ENCODE results near the gene AAK1.

Gene AAK1

DNA sequence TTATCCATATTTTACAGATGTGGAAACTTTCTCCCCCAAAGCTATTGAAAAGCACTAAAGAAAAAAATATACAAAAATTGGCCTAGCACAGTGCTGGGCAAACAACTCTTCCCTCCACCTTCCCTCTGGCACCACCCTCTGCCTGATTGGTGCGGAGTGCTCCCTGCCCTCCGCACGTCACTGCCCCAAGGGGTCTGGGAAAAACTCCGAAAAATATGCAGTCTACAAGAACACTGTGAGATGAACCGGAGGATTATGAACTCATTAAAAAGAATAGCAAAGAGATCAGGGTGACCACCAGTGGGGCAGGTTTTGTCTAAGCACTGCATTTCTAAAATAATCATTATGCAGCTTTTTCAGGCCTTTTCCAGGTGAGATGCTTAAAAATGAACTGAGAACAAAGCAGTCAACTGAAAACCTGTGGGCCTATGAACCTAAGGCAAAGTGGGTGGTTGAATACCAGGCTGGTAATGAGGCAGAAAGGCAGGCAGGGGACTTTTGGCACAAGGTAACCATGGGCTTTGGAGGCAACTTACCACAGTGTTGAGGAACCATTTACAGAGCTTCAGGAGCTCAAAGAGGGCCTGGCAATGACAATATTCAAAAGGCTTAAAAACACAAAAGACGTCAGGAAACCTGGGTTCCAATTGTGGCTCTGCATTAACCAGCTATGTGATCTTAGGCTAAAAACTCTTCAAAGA is 57.5 kb downstream of the AAK1 start:
- DNase-seq (ENCODE audit: extremely low spot score): no peak
- ChIA-PET POLR2A (no interaction called here), CTCF (interaction anchor here (0.7 to 13.7 kb wide), 9 partner anchors 10 to 138 kb away, joined by 3 to 195 read pairs (median 8); partner anchors contain the start of gene AAK1)
- TF ChIP-seq, protein P1, sequence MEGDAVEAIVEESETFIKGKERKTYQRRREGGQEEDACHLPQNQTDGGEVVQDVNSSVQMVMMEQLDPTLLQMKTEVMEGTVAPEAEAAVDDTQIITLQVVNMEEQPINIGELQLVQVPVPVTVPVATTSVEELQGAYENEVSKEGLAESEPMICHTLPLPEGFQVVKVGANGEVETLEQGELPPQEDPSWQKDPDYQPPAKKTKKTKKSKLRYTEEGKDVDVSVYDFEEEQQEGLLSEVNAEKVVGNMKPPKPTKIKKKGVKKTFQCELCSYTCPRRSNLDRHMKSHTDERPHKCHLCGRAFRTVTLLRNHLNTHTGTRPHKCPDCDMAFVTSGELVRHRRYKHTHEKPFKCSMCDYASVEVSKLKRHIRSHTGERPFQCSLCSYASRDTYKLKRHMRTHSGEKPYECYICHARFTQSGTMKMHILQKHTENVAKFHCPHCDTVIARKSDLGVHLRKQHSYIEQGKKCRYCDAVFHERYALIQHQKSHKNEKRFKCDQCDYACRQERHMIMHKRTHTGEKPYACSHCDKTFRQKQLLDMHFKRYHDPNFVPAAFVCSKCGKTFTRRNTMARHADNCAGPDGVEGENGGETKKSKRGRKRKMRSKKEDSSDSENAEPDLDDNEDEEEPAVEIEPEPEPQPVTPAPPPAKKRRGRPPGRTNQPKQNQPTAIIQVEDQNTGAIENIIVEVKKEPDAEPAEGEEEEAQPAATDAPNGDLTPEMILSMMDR (IDR thresholded peaks at IDR 0.05; ENCODE audit: control extremely low read depth, extremely low read depth, low read depth, missing control alignments): no peak

DNA sequence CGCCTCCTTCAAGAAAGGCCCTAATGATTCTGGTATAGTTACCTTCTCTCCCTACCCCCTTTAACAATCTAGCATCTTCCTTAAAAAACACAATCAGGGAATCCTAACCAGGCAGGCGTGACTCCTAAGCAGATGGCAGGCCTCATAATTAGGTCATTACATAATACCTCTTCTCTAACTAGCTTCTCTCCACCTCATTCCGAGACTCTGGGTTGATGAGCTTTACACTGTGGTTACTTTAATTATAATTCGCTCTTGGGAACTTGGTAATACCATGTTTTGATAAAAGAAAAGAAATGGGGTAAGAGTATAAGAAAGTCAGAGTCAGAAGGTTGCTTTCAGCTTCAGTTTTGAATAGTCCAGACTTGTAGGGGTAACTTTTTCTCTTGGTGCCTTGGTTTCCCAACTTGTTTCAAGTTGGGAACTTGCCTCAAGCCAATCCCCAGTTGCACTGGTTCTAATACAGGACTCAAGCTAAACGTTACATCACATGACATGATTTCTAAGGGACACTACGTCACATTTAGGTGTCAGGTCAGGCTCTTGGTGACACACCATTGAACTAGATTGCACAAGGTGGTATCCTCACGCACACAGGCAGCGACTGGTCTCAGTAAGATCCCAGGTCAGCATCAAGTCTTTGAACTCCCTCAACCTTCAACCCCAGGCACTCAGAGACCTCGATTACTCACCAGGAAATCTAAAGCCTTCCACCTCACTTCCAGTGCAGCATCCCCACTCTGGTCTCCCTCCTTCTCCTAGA is 59.2 kb downstream of the AAK1 start:
- TF ChIP-seq, protein P1 (IDR thresholded peaks at IDR 0.05; ENCODE audit: control extremely low read depth, extremely low read depth, low read depth, missing control alignments): no peak
- DNase-seq (ENCODE audit: extremely low spot score): no peak
- ChIA-PET CTCF (interaction anchor here (1.0 to 13.7 kb wide), 5 partner anchors 11 to 140 kb away, joined by 3 to 195 read pairs (median 21); no protein-coding TSS in a partner anchor), POLR2A (no interaction called here)

DNA sequence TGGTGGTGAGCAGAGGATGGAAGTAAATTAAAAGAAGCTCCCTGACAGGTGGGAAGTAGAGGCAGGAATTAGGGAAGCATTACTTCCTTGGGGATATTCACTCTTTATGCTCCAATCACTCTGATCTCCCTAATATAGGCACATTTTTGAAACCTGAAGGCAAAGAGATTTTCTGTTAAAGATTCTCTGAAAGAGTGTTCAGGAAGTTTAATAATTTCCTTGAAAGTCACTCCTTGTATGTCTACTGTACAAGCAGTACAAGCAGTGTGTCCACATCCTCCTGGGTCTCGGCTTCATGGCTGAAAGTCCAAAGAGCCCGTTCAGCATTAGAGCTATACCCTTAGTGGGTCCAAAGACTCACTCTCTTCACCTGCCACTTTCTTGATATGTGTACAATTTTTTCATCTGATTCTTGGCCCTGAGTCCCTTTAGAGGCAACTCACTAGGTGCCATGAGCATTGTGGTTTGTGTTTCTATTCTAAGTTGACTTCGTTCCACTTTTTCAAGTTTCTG is 60.2 kb downstream of the AAK1 start:
- ChIA-PET CTCF (interaction anchor here (1.0 to 13.7 kb wide), 5 partner anchors 10 to 141 kb away, joined by 3 to 195 read pairs (median 21); no protein-coding TSS in a partner anchor), POLR2A (no interaction called here)
- no peak for DNase-seq (ENCODE audit: extremely low spot score)
- TF ChIP-seq, protein P1 (IDR thresholded peaks at IDR 0.05; ENCODE audit: control extremely low read depth, extremely low read depth, low read depth, missing control alignments): no peak

DNA sequence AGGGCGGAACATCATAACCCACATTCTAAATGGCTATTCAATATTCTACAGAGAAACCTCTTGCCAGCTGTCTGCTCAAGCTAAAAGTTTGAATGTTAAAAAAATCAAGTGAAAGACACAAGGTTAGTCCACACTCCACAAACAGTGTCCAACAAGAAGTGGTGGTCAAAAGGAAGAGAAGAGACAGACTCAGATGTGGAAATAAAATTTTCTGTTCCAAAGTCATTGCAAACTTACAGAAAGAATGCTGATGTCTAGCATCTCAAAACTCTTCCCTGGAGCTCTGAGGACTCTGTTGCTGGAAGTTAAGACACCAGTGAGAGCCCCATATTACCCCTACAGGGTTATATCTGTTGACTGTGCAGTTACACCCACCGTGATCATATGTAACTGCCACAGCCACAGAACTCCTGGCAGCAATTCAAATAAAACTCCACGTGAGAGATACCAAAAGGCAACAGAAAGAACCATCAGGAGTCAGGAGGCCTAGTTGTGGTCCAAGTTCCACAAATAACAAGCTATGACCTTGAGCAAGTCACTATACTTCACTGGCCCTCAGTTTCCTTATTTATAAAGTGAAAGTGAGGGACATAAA is 60.9 kb downstream of the AAK1 start:
- TF ChIP-seq, protein P1 (IDR thresholded peaks at IDR 0.05; ENCODE audit: control extremely low read depth, extremely low read depth, low read depth, missing control alignments): no peak
- ChIA-PET CTCF (interaction anchor here (1.1 to 13.7 kb wide), 5 partner anchors 9 to 142 kb away, joined by 4 to 195 read pairs (median 21); no protein-coding TSS in a partner anchor), POLR2A (no interaction called here)
- DNase-seq (ENCODE audit: extremely low spot score): no peak

DNA sequence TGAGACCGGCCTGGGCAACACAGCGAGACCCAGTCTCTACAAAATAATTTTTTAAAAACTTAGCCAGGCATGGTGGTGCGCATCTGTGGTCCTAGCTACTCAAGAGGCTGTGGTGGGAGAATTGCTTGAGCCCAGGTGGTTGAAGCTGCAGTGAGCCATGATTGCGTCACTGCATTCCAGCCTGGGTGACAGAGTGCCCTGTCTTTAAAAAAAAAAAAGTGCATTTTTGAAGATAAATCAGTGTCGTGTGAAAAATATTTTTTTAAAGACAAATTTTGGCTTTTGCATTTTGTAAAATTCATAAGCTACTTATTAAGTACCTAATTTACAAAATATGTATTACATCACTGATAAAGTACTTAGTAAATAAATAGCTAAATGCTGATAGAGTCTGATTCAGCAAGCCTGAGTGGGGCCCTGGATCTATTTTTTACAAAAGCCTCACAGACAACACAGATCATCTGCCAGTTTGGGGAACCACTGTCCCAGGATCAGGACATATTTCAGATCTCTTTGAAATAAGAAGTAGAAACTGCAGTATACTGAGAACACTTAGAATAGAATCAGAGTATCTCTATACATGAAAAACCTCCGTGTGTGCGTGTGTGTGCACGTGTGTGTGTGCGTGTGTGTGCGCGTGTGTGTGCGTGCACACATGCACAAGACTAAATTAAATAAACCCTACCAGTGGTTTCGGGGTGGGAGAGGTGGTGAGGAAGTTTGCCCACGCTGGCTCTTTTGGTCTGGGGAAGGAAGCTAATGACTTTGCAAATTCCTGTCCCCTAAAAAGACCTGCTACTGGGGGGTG is 61.6 kb downstream of the AAK1 start:
- TF ChIP-seq, protein P1 (IDR thresholded peaks at IDR 0.05; ENCODE audit: control extremely low read depth, extremely low read depth, low read depth, missing control alignments): no peak
- peak; percentile 28 for DNase-seq (ENCODE audit: extremely low spot score)
- POLR2A ChIA-PET: no interaction called here
- CTCF ChIA-PET: interaction anchor here (1.1 to 13.7 kb wide), 5 partner anchors 8 to 143 kb away, joined by 4 to 195 read pairs (median 21); no protein-coding TSS in a partner anchor
